Measurements from ENCODE around the gene TIMM17B. TPM values are rescaled to one million over a fixed set of nuclear protein-coding genes. Genes with fewer than 3 reads are reported as not detected.

The TIMM17B gene
- total RNA-seq, 1 donor from 2014 or later = 37.7 TPM

DNA sequence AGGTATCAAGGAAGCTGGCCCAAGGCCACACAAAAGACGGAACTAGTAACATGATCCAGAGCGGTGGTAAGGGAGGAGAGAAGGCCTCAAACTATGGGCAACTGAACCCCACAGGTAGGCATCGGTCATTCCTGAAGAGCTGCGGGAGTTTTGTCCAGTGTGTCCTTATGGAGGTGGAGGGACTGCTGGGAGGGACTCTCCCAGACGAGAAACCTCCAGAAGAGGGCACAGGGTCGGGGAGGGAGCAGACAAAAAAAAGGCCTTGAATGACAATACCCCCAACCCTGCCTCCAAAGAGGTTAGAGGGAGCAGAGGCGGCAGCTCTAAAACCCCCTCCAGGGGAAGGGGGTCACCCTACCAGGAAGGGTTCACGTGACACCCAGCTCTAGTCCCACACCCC, 6.6 kb upstream of the TIMM17B start:
- peaks cover 52% of the 10 kb centered on the region for H3K36me3 ChIP-seq
- TF ChIP-seq, protein P1, sequence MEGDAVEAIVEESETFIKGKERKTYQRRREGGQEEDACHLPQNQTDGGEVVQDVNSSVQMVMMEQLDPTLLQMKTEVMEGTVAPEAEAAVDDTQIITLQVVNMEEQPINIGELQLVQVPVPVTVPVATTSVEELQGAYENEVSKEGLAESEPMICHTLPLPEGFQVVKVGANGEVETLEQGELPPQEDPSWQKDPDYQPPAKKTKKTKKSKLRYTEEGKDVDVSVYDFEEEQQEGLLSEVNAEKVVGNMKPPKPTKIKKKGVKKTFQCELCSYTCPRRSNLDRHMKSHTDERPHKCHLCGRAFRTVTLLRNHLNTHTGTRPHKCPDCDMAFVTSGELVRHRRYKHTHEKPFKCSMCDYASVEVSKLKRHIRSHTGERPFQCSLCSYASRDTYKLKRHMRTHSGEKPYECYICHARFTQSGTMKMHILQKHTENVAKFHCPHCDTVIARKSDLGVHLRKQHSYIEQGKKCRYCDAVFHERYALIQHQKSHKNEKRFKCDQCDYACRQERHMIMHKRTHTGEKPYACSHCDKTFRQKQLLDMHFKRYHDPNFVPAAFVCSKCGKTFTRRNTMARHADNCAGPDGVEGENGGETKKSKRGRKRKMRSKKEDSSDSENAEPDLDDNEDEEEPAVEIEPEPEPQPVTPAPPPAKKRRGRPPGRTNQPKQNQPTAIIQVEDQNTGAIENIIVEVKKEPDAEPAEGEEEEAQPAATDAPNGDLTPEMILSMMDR (IDR thresholded peaks at IDR 0.05) = no peak
- H3K27ac ChIP-seq = no peak overlapping the region
- no peaks in the 10 kb centered on the region for H3K9me3 ChIP-seq
- H3K4me1 ChIP-seq = no peaks in the 10 kb centered on the region
- H3K27me3 ChIP-seq (ENCODE audit: low read depth) = no peaks in the 10 kb centered on the region
- DNase-seq (no peak), ATAC-seq (no peak)
- intact Hi-C loops (cut with DNase I) = no loop called here
- no peak overlapping the region for H3K4me3 ChIP-seq

DNA sequence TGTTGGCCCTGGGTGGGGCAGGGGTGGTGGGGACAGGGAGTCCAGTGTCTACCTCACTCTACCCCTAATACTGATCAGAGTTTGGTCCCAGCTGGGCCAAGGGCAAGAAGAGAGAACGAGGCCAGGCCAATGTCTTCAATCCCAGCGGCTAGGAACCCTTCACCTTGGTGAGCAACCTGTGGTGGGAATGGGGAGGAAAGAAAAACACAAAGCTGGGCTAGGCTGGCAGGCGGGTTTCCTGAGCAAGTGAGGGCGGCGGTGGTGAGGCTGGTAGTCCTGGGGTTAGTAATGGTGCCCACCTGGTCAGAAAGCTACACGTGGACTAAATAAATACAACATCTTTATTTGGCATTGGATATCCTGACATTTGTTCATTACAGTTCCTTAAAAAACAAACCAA, 5.7 kb upstream of the TIMM17B start:
- H3K9me3 ChIP-seq = no peaks in the 10 kb centered on the region
- ATAC-seq = no peak
- no peaks in the 10 kb centered on the region for H3K4me1 ChIP-seq
- no peak overlapping the region for H3K4me3 ChIP-seq
- no peak for DNase-seq
- H3K27me3 ChIP-seq (ENCODE audit: low read depth) = no peaks in the 10 kb centered on the region
- TF ChIP-seq, protein P1 (IDR thresholded peaks at IDR 0.05) = no peak
- no peak overlapping the region for H3K27ac ChIP-seq
- intact Hi-C loops (cut with DNase I) = no loop called here
- peaks cover 53% of the 10 kb centered on the region for H3K36me3 ChIP-seq

DNA sequence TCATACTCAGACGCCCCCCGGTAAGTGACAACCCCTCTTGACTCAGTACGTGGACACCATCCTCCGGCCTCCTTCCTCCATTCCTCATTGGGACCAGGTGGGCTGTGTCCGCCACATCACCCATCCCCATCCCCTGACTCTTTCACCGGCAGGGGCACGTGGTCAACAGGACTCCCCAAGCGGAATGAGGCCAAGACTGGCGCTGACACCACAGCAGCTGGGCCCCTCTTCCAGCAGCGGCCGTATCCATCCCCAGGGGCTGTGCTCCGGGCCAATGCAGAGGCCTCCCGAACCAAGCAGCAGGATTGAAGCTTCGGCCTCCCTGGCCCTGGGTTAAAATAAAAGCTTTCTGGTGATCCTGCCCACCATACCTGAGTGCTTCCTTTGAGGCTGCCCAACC, 5.2 kb upstream of the TIMM17B start:
- Histone ChIP-seq H3K9me3 (no peaks in the 10 kb centered on the region), H3K36me3 (peaks cover 53% of the 10 kb centered on the region), H3K27me3 (ENCODE audit: low read depth) (no peaks in the 10 kb centered on the region), H3K27ac (no peak overlapping the region), H3K4me3 (no peak overlapping the region), H3K4me1 (no peaks in the 10 kb centered on the region)
- DNase-seq (no peak), ATAC-seq (no peak)
- intact Hi-C loops (cut with DNase I) = no loop called here
- TF ChIP-seq, protein P1 (IDR thresholded peaks at IDR 0.05) = no peak

DNA sequence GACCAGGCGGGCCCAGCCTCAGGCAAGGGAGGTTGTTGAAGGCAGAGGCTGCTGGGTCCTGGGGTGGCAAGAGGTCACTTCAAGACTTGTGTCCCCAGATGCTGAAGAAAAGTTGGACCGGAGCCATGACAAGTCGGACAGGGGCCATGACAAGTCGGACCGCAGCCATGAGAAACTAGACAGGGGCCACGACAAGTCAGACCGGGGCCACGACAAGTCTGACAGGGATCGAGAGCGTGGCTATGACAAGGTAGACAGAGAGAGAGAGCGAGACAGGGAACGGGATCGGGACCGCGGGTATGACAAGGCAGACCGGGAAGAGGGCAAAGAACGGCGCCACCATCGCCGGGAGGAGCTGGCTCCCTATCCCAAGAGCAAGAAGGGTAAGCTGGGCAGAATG, 4.6 kb upstream of the TIMM17B start:
- intact Hi-C loops (cut with DNase I) = no loop called here

DNA sequence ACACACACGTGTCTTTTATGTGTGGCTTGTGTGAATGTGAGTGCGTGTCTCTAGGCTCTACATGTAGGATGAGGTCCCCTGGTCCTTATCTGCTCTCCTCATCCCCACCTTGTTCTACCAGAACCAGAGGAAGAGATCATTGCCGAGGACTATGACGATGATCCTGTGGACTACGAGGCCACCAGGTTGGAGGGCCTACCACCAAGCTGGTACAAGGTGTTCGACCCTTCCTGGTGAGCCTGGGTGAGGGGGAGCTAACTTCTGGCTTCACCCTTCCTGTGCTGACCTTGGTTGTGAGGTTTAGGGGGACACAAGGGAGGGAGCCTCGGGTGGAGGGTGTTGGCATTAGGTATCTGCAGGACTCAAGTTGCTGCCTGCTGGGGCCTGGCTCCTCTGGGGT, 3.5 kb upstream of the TIMM17B start:
- Histone ChIP-seq H3K27ac (no peak overlapping the region), H3K36me3 (peaks cover 45% of the 10 kb centered on the region), H3K27me3 (ENCODE audit: low read depth) (no peaks in the 10 kb centered on the region), H3K9me3 (no peaks in the 10 kb centered on the region), H3K4me1 (peaks cover 6% of the 10 kb centered on the region), H3K4me3 (no peak overlapping the region)
- ATAC-seq (no peak), DNase-seq (no peak)
- TF ChIP-seq, protein P1 (IDR thresholded peaks at IDR 0.05) = no peak
- intact Hi-C loops (cut with DNase I) = no loop called here

More for the DNA sequence above, 4.6 kb upstream of the TIMM17B start:
- DNase-seq (no peak), ATAC-seq (no peak)
- Histone ChIP-seq H3K4me1 (no peaks in the 10 kb centered on the region), H3K27me3 (ENCODE audit: low read depth) (no peaks in the 10 kb centered on the region), H3K36me3 (peaks cover 53% of the 10 kb centered on the region), H3K4me3 (no peak overlapping the region), H3K9me3 (no peaks in the 10 kb centered on the region), H3K27ac (no peak overlapping the region)
- TF ChIP-seq, protein P1 (IDR thresholded peaks at IDR 0.05) = no peak

DNA sequence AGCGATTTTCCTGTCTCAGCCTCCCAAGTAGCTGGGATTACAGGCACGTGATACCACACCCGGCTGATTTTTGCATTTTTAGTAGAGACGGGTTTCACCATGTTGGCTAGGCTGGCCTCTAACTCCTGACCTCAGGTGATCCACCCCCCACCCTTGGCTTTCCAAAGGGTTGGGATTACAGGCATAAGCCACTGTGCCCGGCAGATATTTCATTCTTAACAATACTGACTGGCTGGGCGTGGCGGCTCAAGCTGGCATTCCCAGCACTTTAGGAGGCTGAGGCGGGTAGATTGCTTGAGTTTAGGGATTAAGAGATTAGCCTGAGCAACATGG, 1.5 kb upstream of the TIMM17B start:
- no peak for DNase-seq
- Histone ChIP-seq H3K9me3 (no peaks in the 10 kb centered on the region), H3K4me3 (no peak overlapping the region), H3K4me1 (peaks cover 6% of the 10 kb centered on the region), H3K27ac (no peak overlapping the region), H3K36me3 (peaks cover 36% of the 10 kb centered on the region), H3K27me3 (ENCODE audit: low read depth) (no peaks in the 10 kb centered on the region)
- TF ChIP-seq, protein P1 (IDR thresholded peaks at IDR 0.05) = no peak
- intact Hi-C loops (cut with DNase I) = no loop called here
- no peak for ATAC-seq

All from lower lobe of right lung (tissue), 2 donors.